Endothelial cell of umbilical vein (primary cell): ENCODE measurements around the gene SLIT2. TPM values are rescaled to one million over a fixed set of nuclear protein-coding genes. Genes with fewer than 3 reads are reported as not detected.

Source experiments
- BruUV-seq: library from RNA; stranded (reverse); fragments of 400-500 nt; replicated peaks from 2 replicates; lab custom pipeline; 2021; lab: Mats Ljungman, UMichigan
- CTCF ChIA-PET: fragments of 300-600, 350-600 bp; sonication (Branson Sonifier 250); formaldehyde crosslinking; loops from one replicate; lab custom pipeline; 2021; ENCODE audit warnings: antibody characterized with exemption, inconsistent platforms; lab: Charles Lee
- POLR2A ChIA-PET: fragments of 300-600, 350-600 bp; sonication (Branson Sonifier 250); formaldehyde crosslinking; loops from one replicate; lab custom pipeline; 2021; ENCODE audit warnings: antibody characterized with exemption, inconsistent platforms; lab: Charles Lee
- DNase-seq: peaks from one replicate; pipeline ENCODE4 v3.0.0-alpha.2; 2011; ENCODE audit warnings: low read depth, low spot score
- FAIRE-seq: peaks from 2 replicates; lab custom pipeline; 2011; peaks lifted over from hg19 to GRCh38; lab: Jason Lieb, UNC
- H2AFZ ChIP-seq: 2 replicates; pipeline ENCODE4 v1.6.0; 2012; ENCODE audit warnings: low read depth, low read length, control low read depth, inconsistent platforms
- H3K27ac ChIP-seq: 2 replicates; pipeline ENCODE4 v1.5.1; 2011; ENCODE audit warnings: low read depth, mild to moderate bottlenecking, control low read depth, low read length, moderate library complexity; ENCODE audit not compliant: insufficient read depth
- H3K27me3 ChIP-seq, 2 experiments: 2 replicates each; pipeline versions ENCODE4 v1.6.0 to v1.6.1; 2011; ENCODE audit warnings: low read length in 2 of 2, mixed read lengths in 1 of 2; ENCODE audit not compliant: control insufficient read depth in 2 of 2, insufficient read depth in 2 of 2
- H3K36me3 ChIP-seq, 2 experiments: 2 replicates in 1 of 2; 3 replicates in 1 of 2; pipeline ENCODE4 v1.5.1; 2011; ENCODE audit warnings: low read length in 2 of 2, mild to moderate bottlenecking in 1 of 2, moderate library complexity in 1 of 2; ENCODE audit not compliant: control insufficient read depth in 2 of 2, insufficient read depth in 2 of 2; ENCODE audit errors: extremely low read depth in 1 of 2
- H3K4me1 ChIP-seq: 3 replicates; pipeline ENCODE4 v1.5.1; 2011; ENCODE audit warnings: mild to moderate bottlenecking, low read length; ENCODE audit not compliant: control insufficient read depth, insufficient read depth; ENCODE audit errors: extremely low read depth
- H3K4me2 ChIP-seq: 2 replicates; pipeline ENCODE4 v1.6.1; 2011; ENCODE audit warnings: low read length, control low read depth, mixed read lengths; ENCODE audit not compliant: insufficient read depth
- H3K4me3 ChIP-seq, 3 experiments: fragments of 200-600 bp in 1 of 3; sonication (generic), shearing (Covaris generic) in 1 of 3; replicated peaks in 1 of 3; 2 replicates each; pipeline ENCODE4 v1.5.1; 2011 to 2016; ENCODE audit warnings: control low read depth in 3 of 3, low read length in 3 of 3, mild to moderate bottlenecking in 2 of 3, inconsistent platforms in 1 of 3, low read depth in 1 of 3, moderate library complexity in 1 of 3; ENCODE audit not compliant: insufficient read depth in 1 of 3
- H3K79me2 ChIP-seq: 2 replicates; pipeline ENCODE4 v1.6.0; 2012; ENCODE audit warnings: low read length, inconsistent platforms; ENCODE audit not compliant: control insufficient read depth, insufficient read depth
- H3K9ac ChIP-seq: replicated peaks from 2 replicates; pipeline ENCODE3; 2011; ENCODE audit warnings: low read length, control low read depth; ENCODE audit not compliant: insufficient read depth; ENCODE audit errors: extremely low read depth
- H3K9me1 ChIP-seq: replicated peaks from 3 replicates; pipeline ENCODE4 v1.6.0; 2011; ENCODE audit warnings: mild to moderate bottlenecking, low read length; ENCODE audit not compliant: control insufficient read depth, insufficient read depth; ENCODE audit errors: extremely low read depth
- H3K9me3 ChIP-seq: replicated peaks from 2 replicates; pipeline ENCODE4 v1.5.1; 2012; ENCODE audit warnings: low read length, inconsistent platforms; ENCODE audit not compliant: control insufficient read depth, insufficient read depth
- H4K20me1 ChIP-seq: replicated peaks from 2 replicates; pipeline ENCODE3; 2011; ENCODE audit warnings: mild to moderate bottlenecking, low read length; ENCODE audit not compliant: control insufficient read depth, insufficient read depth; ENCODE audit errors: extremely low read depth
- CTCF ChIP-seq, 2 donors: IDR thresholded peaks; 1 replicate in 1 of 2; 2 replicates in 1 of 2; pipeline ENCODE4 v1.5.1; 2011; ENCODE audit warnings: low read length in 2 of 2, mild to moderate bottlenecking in 2 of 2, moderate library complexity in 2 of 2, control low read depth in 1 of 2, inconsistent platforms in 1 of 2, low read depth in 1 of 2; ENCODE audit not compliant: insufficient read depth in 1 of 2; ENCODE audit errors: extremely low read depth in 1 of 2
- EZH2 ChIP-seq: IDR thresholded peaks from 2 replicates; pipeline ENCODE4 v1.6.1; 2012; ENCODE audit warnings: borderline replicate concordance, low read depth, mild to moderate bottlenecking, moderate library complexity, low read length, inconsistent platforms; ENCODE audit not compliant: severe bottlenecking
- FOS ChIP-seq: IDR thresholded peaks from 2 replicates; pipeline ENCODE4 v1.6.1; 2011; ENCODE audit warnings: mild to moderate bottlenecking, low read length, moderate library complexity, borderline replicate concordance; ENCODE audit not compliant: insufficient read depth
- GATA2 ChIP-seq: IDR thresholded peaks from 2 replicates; pipeline ENCODE4 v1.7.0; 2011; ENCODE audit warnings: low read depth, mild to moderate bottlenecking, moderate library complexity, mixed read lengths, low read length; ENCODE audit not compliant: insufficient read length, insufficient read depth
- JUN ChIP-seq: IDR thresholded peaks from 2 replicates; pipeline ENCODE4 v1.6.1; 2011; ENCODE audit warnings: borderline replicate concordance, low read depth; ENCODE audit not compliant: insufficient read length, insufficient read depth
- MAX ChIP-seq: IDR thresholded peaks from 2 replicates; pipeline ENCODE4 v1.6.1; 2011; ENCODE audit not compliant: insufficient read depth, insufficient read length
- MYC ChIP-seq: IDR thresholded peaks from one replicate; pipeline ENCODE4 v1.6.1; 2011; ENCODE audit warnings: mild to moderate bottlenecking, low read depth, low read length
- POLR2A ChIP-seq: IDR thresholded peaks from 2 replicates; pipeline ENCODE4 v1.6.1; 2012; ENCODE audit warnings: low read depth, mild to moderate bottlenecking, control low read depth, low read length
- POLR2AphosphoS5 ChIP-seq: IDR thresholded peaks from 2 replicates; pipeline ENCODE4 v1.6.1; 2012; ENCODE audit warnings: low read depth, mild to moderate bottlenecking, control low read depth, low read length, moderate library complexity; ENCODE audit not compliant: insufficient read depth
- dilution Hi-C: fragments of 300-500 bp; cut with MboI; formaldehyde crosslinking; loops from one replicate; pipeline ENCODE4 v1.15.0; 2019; ENCODE audit warnings: low sequenced_read_pairs; ENCODE audit not compliant: extremely low pct_ligation_motif_present
- intact Hi-C: fragments of 100-400 bp; cut with micrococcal nuclease; formaldehyde crosslinking; loops from one replicate; pipeline ENCODE4 v1.10.0; 2022
- polyA plus RNA-seq, 4 experiments: library from polyadenylated mRNA; depleted of rRNA in 3 of 4; stranded (reverse) in 3 of 4; unstranded in 1 of 4; fragments of >200 nt; gene quantifications; 2 replicates each; pipeline versions ENCODE4 v1.2.1 to v1.2.3, GENCODE V29; 2011 to 2012; ENCODE audit warnings: missing spikeins in 1 of 4
- total RNA-seq: library from RNA; stranded (reverse); gene quantifications from 2 replicates; pipeline ENCODE4 v1.2.3, GENCODE V29; 2021

Gene SLIT2
- total and polyA plus RNA-seq, 2 donors (not counting 3 experiments of a cell fraction or from before 2014, with no cell fraction given): 9.3 to 22.2 TPM

GRCh38 chr4:20217951-20218350 lies 33.8 kb upstream of the SLIT2 start:
- no TSS peak for BruUV-seq
- H3K4me1 ChIP-seq: no peaks in the 10 kb centered on the region
- intact Hi-C loops: no loop called here
- H3K27me3 ChIP-seq: no peaks in the 10 kb centered on the region
- H4K20me1 ChIP-seq: no peaks in the 10 kb centered on the region
- FAIRE-seq: no peak
- no peak overlapping the region for H3K4me2 ChIP-seq
- ChIA-PET CTCF (no interaction called here), POLR2A (no interaction called here)
- TF ChIP-seq EZH2 (no peak), POLR2A (no peak)
- DNase-seq: no peak
- H3K9ac ChIP-seq: no peak overlapping the region
- no peak overlapping the region for H3K27ac ChIP-seq
- no peaks in the 10 kb centered on the region for H3K79me2 ChIP-seq
- H3K9me3 ChIP-seq: no peaks in the 10 kb centered on the region
- no peak overlapping the region for H3K4me3 ChIP-seq
- no peak overlapping the region for H2AFZ ChIP-seq
- no peaks in the 10 kb centered on the region for H3K36me3 ChIP-seq
- dilution Hi-C loops: no loop called here
- H3K9me1 ChIP-seq: no peaks in the 10 kb centered on the region

- CTCF ChIA-PET: no interaction called here
Observed at GRCh38 chr4:20219521-20219920, 32.2 kb upstream of the SLIT2 start.

More at GRCh38 chr4:20219521-20219920, 32.2 kb upstream of the SLIT2 start:
- DNase-seq (no peak), FAIRE-seq (no peak)
- Histone ChIP-seq H4K20me1 (no peaks in the 10 kb centered on the region), H3K9ac (no peak overlapping the region), H3K79me2 (no peaks in the 10 kb centered on the region), H3K4me2 (no peak overlapping the region), H3K9me3 (no peaks in the 10 kb centered on the region), H3K9me1 (no peaks in the 10 kb centered on the region), H3K4me1 (no peaks in the 10 kb centered on the region), H3K27me3 (no peaks in the 10 kb centered on the region), H3K27ac (no peak overlapping the region), H3K36me3 (no peaks in the 10 kb centered on the region), H3K4me3 (no peak overlapping the region), H2AFZ (no peak overlapping the region)
- dilution Hi-C loops (no loop called here), intact Hi-C loops (no loop called here)
- no TSS peak for BruUV-seq
- TF ChIP-seq MYC: no peak
- TF ChIP-seq EZH2: no peak
- TF ChIP-seq FOS: no peak
- TF ChIP-seq CTCF (IDR thresholded peaks at IDR 0.05; ENCODE audit: extremely low read depth in 1 of 2, insufficient read depth in 1 of 2, low read depth in 1 of 2, low read length in 2 of 2): no peak
- TF ChIP-seq POLR2A: no peak
- no peak for TF ChIP-seq MAX
- TF ChIP-seq JUN: no peak
- no peak for TF ChIP-seq POLR2AphosphoS5
- no peak for TF ChIP-seq GATA2
- POLR2A ChIA-PET: no interaction called here
